Activated CD4-positive, CD25-positive, alpha-beta regulatory T cell (primary cell): ENCODE data around the gene FTSJ1.
"Not testable (repeated sequence)": the region's sequence is repeated elsewhere in the genome, so short reads cannot be mapped to it uniquely, and the experiment has no call there.

ENCODE experiments used
- DNase-seq, 4 experiments: peaks; one replicate each; lab custom pipeline; 2025; lab: John Stamatoyannopoulos, UW

The FTSJ1 gene

DNA sequence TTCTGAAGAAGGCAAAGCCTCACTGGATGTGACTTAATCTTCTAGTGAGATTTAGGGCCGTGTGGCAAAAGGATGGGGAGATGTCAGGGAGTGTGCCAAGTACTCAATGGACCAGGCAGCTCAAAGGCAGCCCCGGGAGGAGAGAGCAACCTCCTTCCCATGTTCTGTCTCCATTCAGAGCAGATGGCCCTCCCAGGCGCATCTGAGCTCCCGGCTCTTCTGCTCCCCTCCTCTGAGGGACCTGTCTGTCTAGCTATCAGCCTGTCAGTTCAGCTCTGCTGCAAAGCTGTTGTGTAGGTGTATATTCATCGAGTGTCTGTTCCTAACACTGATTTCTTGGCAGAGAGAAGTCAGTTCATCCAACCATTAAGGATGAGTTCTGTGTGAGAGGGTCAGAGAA is 21.9 kb downstream of the FTSJ1 start:
- DNase-seq, result no peak

DNA sequence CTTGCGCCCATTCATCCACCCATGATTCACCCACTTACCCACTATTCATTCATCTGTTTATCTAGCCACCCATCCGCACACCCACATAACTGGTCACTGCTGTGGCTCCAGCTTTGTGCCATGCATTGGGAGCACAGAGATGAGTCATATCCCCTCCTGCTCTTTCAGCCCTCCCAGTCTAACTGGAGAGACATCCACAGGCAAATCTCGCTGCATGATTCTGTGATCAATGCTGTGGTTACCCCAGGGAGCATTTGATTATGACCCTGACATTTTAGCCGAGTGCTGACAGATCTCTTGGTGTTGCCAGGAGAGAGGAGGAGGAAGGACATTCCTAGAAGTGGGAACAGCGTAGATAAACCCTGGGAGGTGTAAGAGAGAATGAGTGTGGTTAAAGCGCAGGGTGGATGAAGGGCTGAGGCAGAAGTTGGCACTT is 22.4 kb downstream of the FTSJ1 start:
- DNase-seq, result no peak

DNA sequence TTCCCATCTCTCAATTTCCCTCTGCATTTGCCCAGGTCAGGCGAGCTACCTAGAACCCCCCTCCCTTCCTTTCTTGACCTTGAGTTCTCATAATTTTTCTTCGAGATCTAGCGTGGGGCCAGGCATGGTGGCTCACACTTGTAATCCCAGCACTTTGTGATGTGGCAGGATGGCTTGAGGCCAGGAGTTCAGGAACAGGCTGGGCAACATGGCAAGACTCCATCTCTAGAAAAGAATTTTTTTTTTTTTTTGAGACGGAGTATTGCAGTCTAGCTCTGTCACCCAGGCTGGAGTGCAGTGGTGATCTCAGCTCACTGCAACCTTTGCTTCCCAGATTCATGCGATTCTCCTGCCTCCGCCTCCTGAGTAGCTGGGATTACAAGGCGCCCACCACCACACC is 28.3 kb downstream of the FTSJ1 start:
- DNase-seq, result no peak

DNA sequence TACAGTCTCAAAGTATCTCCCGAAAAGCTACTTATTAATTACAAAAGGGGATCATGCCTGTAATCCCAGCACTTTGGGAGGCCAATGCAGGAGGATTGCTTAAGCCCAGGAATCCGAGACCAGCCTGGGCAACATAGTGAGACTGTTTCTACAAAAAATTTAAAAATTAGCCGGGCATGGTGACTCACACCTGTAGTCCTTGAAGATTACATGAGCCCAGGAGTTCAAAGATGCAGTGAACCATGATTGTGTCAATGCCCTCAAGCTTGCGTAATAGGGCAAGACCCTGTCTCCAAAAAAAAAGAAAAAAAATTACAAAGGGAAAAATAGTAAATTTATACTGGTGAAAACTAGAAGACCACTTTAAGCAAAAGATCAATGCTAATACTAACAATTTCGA is 29.5 kb downstream of the FTSJ1 start:
- no peak for DNase-seq

DNA sequence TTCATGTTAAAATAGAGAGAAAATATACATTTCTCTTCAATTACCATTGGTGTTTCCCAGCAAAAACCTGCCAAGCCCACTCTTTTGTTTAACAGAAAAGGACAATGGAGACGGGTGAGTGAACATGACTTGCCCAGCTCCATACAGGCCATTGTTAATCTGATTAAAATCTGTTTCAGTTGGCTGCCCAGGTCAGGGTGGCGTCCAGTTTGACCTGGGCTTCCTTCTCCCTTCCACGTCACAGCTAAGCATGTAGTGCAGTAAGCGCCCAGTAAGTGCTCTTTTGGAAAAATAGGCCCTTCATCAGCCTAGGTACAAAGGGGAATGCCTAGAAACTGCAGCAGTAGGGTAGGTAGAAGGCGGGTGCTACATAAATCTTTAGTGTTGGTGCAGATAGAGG is 31.2 kb downstream of the FTSJ1 start:
- no peak for DNase-seq

DNA sequence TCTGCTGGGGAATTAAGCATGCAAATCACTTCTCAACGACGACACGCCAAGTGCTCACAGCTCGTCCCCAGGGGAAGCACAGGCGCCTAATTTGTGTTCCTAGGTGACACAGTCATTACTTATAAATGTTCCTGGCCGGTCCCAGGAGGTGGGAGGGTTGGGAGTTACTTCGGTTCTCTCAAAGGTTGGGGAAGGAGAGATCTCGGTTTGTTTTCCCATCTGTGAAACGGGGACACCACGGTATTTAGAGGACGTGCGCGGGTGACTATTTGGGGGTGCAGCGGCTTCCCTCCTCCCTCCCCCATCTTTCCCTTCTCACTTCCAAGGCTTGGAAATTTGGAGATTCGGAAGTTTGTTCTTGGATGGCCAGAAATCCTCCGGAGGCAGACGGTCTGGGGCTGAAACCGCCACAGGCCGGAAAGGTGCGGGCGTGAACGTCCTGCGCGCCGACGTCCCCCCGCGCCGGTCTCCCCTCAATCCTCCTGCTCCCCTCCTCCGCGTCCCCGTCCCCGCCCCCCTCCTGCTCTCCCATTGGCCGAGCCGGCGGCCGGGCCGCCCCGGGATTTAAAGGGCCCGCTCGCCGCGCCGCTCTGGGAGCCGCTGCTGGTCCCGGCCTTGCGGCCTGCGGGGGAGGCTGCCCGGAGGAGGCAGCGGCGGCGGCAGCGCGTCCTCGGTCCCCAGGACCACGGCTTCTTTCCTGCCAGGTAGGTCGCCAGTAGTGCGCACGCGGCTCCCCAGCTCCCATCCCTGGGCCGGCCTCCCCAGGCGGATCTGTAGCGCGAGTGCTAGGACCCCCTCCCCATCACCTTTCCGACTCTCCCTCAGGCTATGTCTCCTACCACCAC is 32.6 kb downstream of the FTSJ1 start, which contains the start of gene PORCN:
TSS of gene PORCN (plus strand) at position 593 of the 845 bp plus-strand sequence. CDS start 829 bp downstream, outside the sequence.
- DNase-seq, result peak; percentile 52 to 64 (median 59)

DNA sequence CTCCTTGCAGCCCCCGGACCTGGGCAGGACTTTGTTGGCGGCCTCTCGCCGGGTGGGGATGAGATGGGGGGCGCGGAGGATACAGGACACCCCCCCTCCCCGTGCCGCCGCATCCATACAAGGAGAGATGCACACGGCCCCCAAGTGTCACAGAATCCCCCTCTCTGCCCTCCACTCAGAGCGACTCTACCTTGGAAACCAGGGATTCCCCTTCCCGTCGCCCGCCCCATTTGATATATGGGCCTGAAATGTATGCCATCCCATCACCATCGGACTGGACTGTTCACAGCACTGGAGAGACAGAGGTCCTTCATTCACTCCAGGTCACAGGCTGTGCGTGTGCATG is 33.2 kb downstream of the FTSJ1 start:
- DNase-seq, result no peak

DNA sequence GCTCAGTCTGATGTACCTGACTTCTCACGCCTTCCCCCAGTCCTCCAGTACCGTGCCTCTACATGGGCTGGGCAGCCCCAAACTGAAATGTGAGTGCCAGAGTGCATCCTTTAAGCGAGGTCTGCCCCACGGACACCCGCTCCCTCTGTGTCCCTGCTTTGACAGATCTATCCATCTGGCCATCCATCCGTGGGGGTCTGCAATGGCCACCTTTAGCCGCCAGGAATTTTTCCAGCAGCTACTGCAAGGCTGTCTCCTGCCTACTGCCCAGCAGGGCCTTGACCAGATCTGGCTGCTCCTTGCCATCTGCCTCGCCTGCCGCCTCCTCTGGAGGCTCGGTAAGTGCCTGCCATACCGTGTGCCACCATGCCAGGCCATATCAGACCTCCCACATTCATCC is 33.6 kb downstream of the FTSJ1 start:
- DNase-seq, result no peak

DNA sequence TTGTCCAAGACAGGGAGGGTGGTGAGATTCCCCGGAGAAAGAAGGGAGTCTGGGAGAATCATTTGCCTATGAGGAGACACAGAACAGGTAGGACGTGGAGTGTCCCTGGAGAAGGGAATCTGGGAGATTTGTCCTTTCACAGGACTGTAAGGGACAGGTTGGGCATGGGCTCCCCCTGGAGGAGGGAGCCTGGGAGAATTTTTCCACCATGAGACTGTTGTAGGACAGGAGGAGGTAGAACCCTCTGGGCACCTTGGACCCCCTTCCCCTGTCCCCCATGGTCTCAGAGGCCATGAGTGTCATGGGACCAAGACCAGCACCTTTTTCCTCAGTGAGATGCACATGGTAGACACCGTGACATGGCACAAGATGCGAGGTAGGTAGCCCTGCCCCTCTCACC is 35.6 kb downstream of the FTSJ1 start:
- no peak for DNase-seq

DNA sequence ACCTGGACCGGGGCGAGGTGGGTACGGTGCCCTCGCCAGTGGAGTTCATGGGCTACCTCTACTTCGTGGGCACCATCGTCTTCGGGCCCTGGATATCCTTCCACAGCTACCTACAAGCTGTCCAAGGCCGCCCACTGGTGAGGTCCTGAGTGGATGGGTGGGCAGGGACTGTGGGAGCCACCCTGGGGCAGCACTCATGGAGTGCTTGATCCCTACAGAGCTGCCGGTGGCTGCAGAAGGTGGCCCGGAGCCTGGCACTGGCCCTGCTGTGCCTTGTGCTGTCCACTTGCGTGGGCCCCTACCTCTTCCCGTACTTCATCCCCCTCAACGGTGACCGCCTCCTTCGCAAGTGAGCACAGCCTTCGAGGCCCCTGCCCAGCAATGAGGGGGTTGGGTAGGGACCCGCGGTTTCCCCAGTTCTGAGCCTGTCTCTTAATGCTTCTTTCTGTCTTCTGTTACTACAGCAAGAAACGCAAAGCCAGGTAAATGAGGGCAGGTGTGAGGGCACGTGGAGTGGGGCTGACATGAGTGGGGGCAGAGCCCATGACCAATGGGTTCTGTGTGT is 36.5 kb downstream of the FTSJ1 start:
- DNase-seq, result no peak

DNA sequence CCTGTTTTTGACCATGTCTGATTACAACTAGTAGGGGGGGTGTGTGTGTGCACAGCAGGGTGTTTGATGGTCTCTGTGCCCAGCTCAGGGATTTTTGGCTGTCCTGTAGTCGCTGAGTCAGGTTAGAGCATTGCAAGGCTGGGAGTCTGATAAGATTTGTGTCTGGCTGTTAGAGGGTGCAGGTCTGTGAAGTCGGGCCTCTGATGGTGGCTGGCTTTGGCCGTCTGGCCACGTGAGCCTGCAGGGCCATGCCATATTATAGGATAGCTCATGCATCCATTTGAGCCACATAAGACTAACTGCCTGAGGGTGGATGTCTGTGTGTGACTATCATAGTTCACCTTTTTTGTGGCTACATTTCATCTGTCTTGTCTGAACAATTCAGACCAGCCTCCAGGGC is 37.7 kb downstream of the FTSJ1 start:
- DNase-seq, result no peak

DNA sequence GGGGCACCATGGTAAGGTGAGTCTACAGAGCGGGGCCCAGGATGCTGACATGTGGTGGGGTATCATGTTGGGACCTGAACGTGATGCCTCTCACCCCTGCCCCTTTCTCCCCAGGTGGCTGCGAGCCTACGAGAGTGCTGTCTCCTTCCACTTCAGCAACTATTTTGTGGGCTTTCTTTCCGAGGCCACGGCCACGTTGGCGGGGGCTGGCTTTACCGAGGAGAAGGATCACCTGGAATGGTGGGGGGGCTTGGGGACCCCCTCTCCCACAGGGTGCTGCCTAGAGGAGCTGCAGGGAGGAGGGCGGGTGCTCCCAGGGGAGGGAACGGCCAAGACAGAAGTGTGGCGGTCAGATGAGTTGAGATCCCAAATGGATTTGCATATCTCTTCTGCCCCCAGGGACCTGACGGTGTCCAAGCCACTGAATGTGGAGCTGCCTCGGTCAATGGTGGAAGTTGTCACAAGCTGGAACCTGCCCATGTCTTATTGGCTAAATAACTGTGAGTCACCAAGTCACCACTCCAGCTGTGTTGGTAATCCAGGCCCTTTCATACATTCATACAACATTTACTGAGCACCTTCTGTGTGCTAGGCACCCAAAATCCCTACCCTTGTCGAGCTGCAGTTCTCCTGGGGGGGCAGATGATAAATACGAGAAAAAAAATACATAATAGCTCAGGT is 38.3 kb downstream of the FTSJ1 start:
- no peak for DNase-seq

DNA sequence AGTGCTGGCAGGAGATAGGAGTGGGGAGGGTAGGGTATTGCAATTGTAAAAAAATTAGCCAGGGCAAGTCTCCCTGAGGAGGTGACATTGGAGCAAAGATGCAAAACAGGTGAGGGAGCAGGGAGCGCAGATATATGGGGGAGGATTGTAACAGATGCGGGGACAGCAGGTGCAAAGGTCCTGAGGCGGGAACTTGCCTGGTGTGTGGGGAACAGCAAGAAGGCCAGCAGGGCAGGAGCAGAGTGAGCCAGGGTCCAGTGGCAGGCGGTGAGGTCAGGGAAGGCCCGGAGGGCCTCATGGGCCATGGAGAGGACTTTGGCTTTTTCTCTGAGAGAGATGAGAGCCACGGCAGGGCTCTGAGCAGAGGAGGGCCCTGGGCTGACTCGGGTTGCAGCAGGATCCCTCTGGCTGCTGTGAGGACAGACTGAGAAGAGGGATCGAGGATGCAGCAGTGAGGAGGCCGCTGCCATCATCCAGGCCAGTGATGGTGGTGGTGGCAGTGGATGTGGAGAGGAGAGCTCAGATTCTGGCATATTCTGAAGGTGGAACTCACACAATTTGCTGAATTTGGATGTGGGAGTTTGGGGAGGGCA is 39.0 kb downstream of the FTSJ1 start:
- no peak for DNase-seq

DNA sequence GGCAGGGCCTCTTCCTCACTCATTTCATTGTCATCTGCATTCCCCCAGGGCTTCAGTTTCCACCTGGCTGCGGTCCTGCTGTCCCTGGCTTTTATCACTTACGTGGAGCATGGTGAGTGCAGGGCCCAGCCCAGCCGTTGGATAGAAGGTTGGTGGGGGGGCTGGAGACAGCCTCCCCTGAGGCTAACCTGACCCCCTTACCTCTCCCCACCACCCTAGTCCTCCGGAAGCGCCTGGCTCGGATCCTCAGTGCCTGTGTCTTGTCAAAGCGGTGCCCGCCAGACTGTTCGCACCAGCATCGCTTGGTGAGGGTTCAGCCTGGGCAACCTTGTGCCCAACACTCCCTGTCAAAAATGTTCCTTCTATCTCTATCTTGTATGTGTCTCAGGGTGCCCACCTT is 39.8 kb downstream of the FTSJ1 start:
- no peak for DNase-seq

DNA sequence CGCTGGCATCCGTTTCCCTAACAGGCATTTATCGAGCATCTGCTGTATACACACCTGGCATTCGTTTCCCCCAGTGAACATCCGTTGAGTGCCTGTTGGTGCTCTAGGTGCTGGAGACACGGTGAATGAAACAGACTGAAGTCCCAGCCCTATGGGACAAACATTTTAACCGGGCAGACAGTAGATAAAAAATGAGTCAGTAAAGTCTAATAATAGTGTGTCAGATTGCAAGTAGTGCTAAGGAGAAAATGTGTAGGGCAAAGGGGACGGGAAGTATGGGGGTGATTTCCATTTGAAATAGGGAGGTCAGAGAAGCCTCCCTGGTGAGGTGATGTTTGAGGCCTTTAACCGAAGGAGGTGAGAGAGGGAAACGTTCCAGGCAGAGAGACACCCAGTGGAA is 40.3 kb downstream of the FTSJ1 start:
- DNase-seq, result no peak

DNA sequence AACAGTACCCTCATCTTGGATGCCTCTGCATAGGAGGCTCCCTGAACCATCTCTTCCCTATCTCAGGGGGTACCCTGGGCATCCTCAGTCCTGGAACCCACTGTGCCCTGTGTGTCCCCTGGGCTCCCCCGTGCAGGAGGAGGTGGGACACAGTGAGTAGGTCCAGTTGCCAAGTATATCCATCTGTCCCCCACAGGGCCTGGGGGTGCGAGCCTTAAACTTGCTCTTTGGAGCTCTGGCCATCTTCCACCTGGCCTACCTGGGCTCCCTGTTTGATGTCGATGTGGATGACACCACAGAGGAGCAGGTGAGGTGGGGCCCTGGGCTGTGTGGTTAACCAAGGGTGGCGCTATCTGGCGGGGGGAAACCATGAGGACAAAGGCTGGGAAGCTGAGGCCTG is 41.0 kb downstream of the FTSJ1 start:
- no peak for DNase-seq

DNA sequence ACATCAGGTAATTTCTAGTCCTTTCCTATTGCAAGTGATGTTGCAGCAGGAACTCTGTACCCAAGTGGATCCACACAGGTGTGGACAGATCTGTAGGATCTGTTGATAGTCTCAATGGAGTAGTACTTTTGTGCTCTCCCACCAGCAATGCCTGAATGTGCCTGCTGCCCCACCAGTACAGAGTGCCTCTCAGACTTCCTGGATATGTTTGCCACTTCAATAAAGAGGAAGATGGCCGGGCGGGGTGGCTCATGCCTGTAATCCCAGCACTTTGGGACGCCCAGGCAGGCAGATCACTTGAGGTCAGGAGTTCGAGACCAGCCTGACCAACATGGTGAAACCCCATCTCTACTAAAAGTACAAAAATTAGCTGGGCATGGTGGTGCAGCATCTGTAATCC is 43.5 kb downstream of the FTSJ1 start:
- not testable (repeated sequence) for DNase-seq

DNA sequence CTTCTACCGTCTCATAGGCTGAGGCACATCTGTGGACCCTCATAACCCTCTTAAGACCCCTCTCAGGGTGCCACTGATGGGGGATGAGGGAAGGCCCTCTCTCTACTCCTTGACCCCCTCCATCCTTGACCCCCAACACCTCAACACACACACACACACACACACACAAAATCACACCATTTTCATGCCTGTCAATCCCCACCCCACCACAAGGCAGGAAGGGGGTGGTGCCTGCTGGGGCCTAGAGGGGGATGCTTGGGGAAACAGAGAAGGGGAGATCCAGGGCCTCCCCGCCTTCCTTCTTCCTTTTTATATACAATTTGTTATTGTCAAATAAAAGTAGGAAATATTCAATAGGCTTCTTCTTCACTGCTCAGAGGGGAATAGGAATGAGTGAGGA is 44.5 kb downstream of the FTSJ1 start:
- no peak for DNase-seq

DNA sequence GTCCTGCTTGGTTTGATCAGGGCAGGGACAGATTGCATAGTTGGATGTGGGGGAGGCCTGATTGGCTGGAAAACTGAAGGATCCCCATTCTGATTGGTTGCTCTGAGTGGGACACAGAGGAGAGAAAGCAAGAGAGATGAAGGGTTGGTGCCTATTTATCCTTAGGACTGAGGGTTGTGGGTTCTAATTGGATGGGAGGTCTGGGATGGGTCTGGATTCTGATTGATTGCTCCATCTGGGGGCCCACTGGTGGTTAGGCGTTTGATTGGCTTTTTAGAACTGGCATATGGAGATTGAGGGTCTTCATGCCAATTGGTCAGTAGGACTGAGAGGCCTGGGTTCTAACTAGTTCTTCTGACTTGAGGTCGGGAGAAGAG is 45.0 kb downstream of the FTSJ1 start:
- no peak for DNase-seq

DNA sequence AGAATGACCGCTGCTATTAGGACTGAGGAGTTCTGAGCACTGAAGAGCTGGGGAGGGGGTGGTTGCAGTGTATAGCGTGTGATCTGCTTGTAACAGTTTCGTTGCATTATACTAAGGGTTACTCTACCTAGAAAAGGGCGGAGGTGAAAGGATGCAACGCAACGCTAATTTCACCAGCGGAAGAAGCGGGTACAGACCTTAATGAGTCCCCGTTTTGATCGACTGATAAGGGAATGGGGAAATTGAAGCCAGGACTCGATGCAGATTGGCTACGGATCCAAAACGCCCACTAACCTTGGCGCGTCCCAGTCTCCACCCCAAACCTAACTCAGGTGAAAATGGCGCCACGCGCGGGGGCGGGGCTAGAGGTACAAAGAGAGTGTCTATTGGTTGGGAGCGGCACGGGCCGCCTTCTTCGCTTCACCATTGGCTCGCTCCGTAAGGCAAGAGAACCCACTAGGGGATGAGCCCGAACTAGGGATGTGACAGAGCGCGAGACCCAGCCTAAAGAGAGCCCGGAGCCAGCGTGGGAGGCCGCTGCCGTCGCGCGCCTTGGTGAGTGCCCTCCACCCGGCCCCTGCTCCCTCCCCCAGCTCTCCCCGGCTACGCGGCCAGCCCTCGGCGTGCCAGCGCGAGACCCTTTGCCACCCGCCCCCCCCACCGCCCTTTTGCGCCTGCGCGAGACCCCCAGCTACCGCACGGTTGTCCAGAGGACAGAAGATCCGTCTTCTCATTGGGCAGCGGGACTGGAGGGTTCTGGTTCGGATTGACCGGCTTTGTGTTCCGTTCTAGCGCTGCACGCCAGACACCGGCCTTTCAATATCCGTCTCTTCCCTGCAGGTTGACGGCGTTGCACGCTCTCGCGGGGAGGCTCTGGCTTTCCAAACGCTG is 45.6 kb downstream of the FTSJ1 start, which contains the start of gene EBP:
TSS of gene EBP (plus strand) at position 456 of the 891 bp plus-strand sequence. CDS start 1,964 bp downstream, outside the sequence.
- peak; percentile 65 to 86 (median 85) for DNase-seq

DNA sequence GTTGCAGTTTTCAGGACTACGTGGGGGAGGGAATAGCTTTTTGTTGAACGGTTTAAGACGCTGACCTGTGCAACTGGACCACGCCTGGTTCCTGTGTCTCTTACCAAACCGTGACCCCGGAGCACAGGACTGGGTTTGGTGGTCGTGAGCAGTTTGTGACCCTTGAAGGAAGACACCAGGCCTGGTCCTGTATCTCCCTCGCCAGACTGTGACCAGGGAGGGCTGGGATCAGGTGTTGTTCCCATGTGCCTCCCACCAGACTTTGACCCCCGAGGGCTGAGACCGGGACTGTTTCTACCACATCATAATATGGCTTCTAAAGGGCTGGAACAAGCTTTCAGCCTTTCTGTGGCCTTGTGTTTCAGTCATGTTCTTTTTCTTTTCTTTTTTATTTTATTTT is 46.3 kb downstream of the FTSJ1 start:
- no peak for DNase-seq

DNA sequence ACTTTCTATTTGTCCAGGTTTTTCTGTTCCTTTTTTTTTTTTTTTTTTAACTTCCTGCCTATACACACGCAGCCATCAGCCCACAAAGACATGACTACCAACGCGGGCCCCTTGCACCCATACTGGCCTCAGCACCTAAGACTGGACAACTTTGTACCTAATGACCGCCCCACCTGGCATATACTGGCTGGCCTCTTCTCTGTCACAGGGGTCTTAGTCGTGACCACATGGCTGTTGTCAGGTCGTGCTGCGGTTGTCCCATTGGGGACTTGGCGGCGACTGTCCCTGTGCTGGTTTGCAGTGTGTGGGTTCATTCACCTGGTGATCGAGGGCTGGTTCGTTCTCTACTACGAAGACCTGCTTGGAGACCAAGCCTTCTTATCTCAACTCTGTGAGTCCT is 47.7 kb downstream of the FTSJ1 start:
- no peak for DNase-seq
